K562 (cell line): Measurements from ENCODE around the gene EZH2.

Experiments
- CREB1 ChIP-seq, 2 experiments: sonication (generic) in 1 of 2; formaldehyde crosslinking in 1 of 2; IDR thresholded peaks; 2 replicates each; pipeline versions ENCODE4 v1.6.1 to v1.8.0; 2012 to 2022; ENCODE audit warnings: inconsistent platforms in 1 of 2, mild to moderate bottlenecking in 1 of 2, missing genetic modification reagents in 1 of 2, moderate library complexity in 1 of 2
- SIX5 ChIP-seq, 2 experiments: IDR thresholded peaks; 2 replicates each; pipeline ENCODE4 v1.6.1; 2011; ENCODE audit warnings: low read length in 2 of 2, borderline replicate concordance in 1 of 2, low read depth in 1 of 2, mild to moderate bottlenecking in 1 of 2, moderate library complexity in 1 of 2; ENCODE audit not compliant: insufficient read depth in 1 of 2
- SP1 ChIP-seq: sonication (generic); formaldehyde crosslinking; IDR thresholded peaks from 2 replicates; pipeline ENCODE4 v1.8.1; 2022; ENCODE audit warnings: mild to moderate bottlenecking, missing genetic modification reagents
- TF ChIP-seq, protein P1 (sequence below): fragments of 250-450 bp; sonication (Bioruptor Pico); IDR thresholded peaks from 2 replicates; pipeline ENCODE4 v1.9.0; 2021; ENCODE audit warnings: mild to moderate bottlenecking, inconsistent platforms
- TF ChIP-seq, protein P2 (sequence below), 3 experiments: IDR thresholded peaks in 2 of 3; conservative IDR thresholded peaks in 1 of 3; 2 replicates each; pipeline ENCODE4 v1.5.1; 2011 to 2012; ENCODE audit warnings: low read length in 3 of 3, mild to moderate bottlenecking in 3 of 3, control low read depth in 2 of 3, improper control_type of control experiment in 1 of 3, inconsistent platforms in 1 of 3, low read depth in 1 of 3, mixed read lengths in 1 of 3, moderate library complexity in 1 of 3; ENCODE audit not compliant: insufficient read depth in 2 of 3
- TF ChIP-seq, protein P3 (sequence below): fragments of 250-450 bp; sonication (Bioruptor Pico); IDR thresholded peaks from 2 replicates; pipeline ENCODE4 v1.5.0; 2021; ENCODE audit warnings: mild to moderate bottlenecking, borderline replicate concordance

DNA sequence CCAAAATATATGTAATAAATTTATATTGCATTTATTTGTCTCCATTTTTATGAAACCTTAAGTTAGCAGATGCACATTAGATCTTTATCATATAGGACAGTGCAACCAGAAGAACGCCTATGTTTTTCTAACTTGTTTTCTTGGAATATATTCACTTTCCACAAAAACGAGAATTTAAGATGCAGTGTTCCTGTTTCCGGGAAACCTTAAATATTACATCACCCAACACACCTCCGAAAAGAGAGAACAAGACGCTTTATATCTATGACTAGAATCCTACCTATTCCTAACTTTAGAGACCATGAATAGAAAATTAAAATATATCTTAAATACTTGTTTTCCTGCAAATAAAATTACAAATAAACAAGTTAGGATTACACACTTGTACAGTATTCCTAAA lies 1.9 kb downstream of the EZH2 start:
- TF ChIP-seq, protein P1, sequence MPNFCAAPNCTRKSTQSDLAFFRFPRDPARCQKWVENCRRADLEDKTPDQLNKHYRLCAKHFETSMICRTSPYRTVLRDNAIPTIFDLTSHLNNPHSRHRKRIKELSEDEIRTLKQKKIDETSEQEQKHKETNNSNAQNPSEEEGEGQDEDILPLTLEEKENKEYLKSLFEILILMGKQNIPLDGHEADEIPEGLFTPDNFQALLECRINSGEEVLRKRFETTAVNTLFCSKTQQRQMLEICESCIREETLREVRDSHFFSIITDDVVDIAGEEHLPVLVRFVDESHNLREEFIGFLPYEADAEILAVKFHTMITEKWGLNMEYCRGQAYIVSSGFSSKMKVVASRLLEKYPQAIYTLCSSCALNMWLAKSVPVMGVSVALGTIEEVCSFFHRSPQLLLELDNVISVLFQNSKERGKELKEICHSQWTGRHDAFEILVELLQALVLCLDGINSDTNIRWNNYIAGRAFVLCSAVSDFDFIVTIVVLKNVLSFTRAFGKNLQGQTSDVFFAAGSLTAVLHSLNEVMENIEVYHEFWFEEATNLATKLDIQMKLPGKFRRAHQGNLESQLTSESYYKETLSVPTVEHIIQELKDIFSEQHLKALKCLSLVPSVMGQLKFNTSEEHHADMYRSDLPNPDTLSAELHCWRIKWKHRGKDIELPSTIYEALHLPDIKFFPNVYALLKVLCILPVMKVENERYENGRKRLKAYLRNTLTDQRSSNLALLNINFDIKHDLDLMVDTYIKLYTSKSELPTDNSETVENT, result no peak
- no peak for TF ChIP-seq CREB1 (IDR thresholded peaks at IDR 0.05)
- TF ChIP-seq CREB1 (CRISPR knock-in tag; IDR thresholded peaks at IDR 0.05), result no peak
- TF ChIP-seq, protein P2, sequence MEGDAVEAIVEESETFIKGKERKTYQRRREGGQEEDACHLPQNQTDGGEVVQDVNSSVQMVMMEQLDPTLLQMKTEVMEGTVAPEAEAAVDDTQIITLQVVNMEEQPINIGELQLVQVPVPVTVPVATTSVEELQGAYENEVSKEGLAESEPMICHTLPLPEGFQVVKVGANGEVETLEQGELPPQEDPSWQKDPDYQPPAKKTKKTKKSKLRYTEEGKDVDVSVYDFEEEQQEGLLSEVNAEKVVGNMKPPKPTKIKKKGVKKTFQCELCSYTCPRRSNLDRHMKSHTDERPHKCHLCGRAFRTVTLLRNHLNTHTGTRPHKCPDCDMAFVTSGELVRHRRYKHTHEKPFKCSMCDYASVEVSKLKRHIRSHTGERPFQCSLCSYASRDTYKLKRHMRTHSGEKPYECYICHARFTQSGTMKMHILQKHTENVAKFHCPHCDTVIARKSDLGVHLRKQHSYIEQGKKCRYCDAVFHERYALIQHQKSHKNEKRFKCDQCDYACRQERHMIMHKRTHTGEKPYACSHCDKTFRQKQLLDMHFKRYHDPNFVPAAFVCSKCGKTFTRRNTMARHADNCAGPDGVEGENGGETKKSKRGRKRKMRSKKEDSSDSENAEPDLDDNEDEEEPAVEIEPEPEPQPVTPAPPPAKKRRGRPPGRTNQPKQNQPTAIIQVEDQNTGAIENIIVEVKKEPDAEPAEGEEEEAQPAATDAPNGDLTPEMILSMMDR (IDR thresholded peaks at IDR 0.05 in 2 of 3, conservative IDR thresholded peaks at IDR 0.05 in 1 of 3; ENCODE audit: insufficient read depth in 2 of 3, low read depth in 1 of 3, low read length in 3 of 3), result no peak
- no peak for TF ChIP-seq SIX5 (IDR thresholded peaks at IDR 0.05; ENCODE audit: borderline replicate concordance in 1 of 2, insufficient read depth in 1 of 2, low read depth in 1 of 2, low read length in 2 of 2)
- TF ChIP-seq SP1, result no peak
- TF ChIP-seq, protein P3, sequence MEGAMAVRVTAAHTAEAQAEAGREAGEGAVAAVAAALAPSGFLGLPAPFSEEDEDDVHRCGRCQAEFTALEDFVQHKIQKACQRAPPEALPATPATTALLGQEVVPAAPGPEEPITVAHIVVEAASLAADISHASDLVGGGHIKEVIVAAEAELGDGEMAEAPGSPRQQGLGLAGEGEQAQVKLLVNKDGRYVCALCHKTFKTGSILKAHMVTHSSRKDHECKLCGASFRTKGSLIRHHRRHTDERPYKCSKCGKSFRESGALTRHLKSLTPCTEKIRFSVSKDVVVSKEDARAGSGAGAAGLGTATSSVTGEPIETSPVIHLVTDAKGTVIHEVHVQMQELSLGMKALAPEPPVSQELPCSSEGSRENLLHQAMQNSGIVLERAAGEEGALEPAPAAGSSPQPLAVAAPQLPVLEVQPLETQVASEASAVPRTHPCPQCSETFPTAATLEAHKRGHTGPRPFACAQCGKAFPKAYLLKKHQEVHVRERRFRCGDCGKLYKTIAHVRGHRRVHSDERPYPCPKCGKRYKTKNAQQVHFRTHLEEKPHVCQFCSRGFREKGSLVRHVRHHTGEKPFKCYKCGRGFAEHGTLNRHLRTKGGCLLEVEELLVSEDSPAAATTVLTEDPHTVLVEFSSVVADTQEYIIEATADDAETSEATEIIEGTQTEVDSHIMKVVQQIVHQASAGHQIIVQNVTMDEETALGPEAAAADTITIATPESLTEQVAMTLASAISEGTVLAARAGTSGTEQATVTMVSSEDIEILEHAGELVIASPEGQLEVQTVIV (CRISPR knock-in tag), result no peak
